LNCAP (cell line): ENCODE results near the gene CAPN5.

Experiments
- CTCF ChIP-seq: fragments of 450-650 bp; IDR thresholded peaks from 2 replicates; pipeline ENCODE4 v1.5.1; 2017; ENCODE audit warnings: mild to moderate bottlenecking

CAPN5 gene

GRCh38 chr11:77152846-77153245 is 86.1 kb downstream of the CAPN5 start:
- no peak for TF ChIP-seq CTCF

GRCh38 chr11:77153276-77154185 is 86.8 kb downstream of the CAPN5 start:
- TF ChIP-seq CTCF = no peak

GRCh38 chr11:77154381-77155081 is 87.8 kb downstream of the CAPN5 start:
- no peak for TF ChIP-seq CTCF

GRCh38 chr11:77155082-77155475 is 88.3 kb downstream of the CAPN5 start:
- TF ChIP-seq CTCF = no peak

- no peak for TF ChIP-seq CTCF
These were observed 88.9 kb downstream of the CAPN5 start for GRCh38 chr11:77155556-77156130.

GRCh38 chr11:77156396-77157195 is 89.8 kb downstream of the CAPN5 start:
- TF ChIP-seq CTCF = no peak

- no peak for TF ChIP-seq CTCF
These were observed 91.4 kb downstream of the CAPN5 start for GRCh38 chr11:77158041-77158695.
